ENCODE data around the gene RNF4. TPM values are rescaled to one million over a fixed set of nuclear protein-coding genes. Genes with fewer than 3 reads are reported as not detected.

RNF4 gene
- total RNA-seq, 1 experiment from 2014 or later, result 113 TPM

- no peak overlapping the region for H3K4me3 ChIP-seq (ENCODE audit: low read depth, low read length, poor library complexity, severe bottlenecking)
- H3K36me3 ChIP-seq (ENCODE audit: insufficient read depth, low read length, poor library complexity, severe bottlenecking), result no peaks in the 10 kb centered on the region
- CTCF ChIA-PET, result no interaction called here
- H3K4me1 ChIP-seq (ENCODE audit: insufficient read depth, low read length, poor library complexity, severe bottlenecking), result no peaks in the 10 kb centered on the region
- no peaks in the 10 kb centered on the region for H3K9me3 ChIP-seq (ENCODE audit: low read depth, low read length, poor library complexity, severe bottlenecking)
- TF ChIP-seq CTCF (conservative IDR thresholded peaks at IDR 0.05; ENCODE audit: low read depth, low read length), result no peak
- TF ChIP-seq EZH2 (IDR thresholded peaks at IDR 0.05; ENCODE audit: borderline replicate concordance, low read depth, low read length, poor library complexity, severe bottlenecking), result no peak
- no peak for DNase-seq (ENCODE audit: low spot score)
- BruUV-seq (replicated peaks), result no TSS peak
- no peaks in the 10 kb centered on the region for H3K27me3 ChIP-seq (replicated peaks; ENCODE audit: insufficient read depth, low read depth, low read length, poor library complexity)
- POLR2A ChIA-PET (ENCODE audit: low non-redundant PET), result no interaction called here
- intact Hi-C loops (cut with micrococcal nuclease; ENCODE audit: unreplicated experiment), result no loop called here
- no peak overlapping the region for H3K27ac ChIP-seq (ENCODE audit: low read depth, low read length, poor library complexity, severe bottlenecking)
Measured at GRCh38 chr4:2445130-2445529, 23.8 kb upstream of the RNF4 start.

- DNase-seq (ENCODE audit: low spot score), result no peak
- ChIA-PET POLR2A (ENCODE audit: low non-redundant PET) (no interaction called here), CTCF (no interaction called here)
- Histone ChIP-seq H3K27ac (ENCODE audit: low read depth, low read length, poor library complexity, severe bottlenecking) (no peak overlapping the region), H3K4me3 (ENCODE audit: low read depth, low read length, poor library complexity, severe bottlenecking) (no peak overlapping the region), H3K9me3 (ENCODE audit: low read depth, low read length, poor library complexity, severe bottlenecking) (no peaks in the 10 kb centered on the region), H3K27me3 (replicated peaks; ENCODE audit: insufficient read depth, low read depth, low read length, poor library complexity) (no peaks in the 10 kb centered on the region), H3K4me1 (ENCODE audit: insufficient read depth, low read length, poor library complexity, severe bottlenecking) (no peaks in the 10 kb centered on the region), H3K36me3 (ENCODE audit: insufficient read depth, low read length, poor library complexity, severe bottlenecking) (no peaks in the 10 kb centered on the region)
- TF ChIP-seq CTCF (conservative IDR thresholded peaks at IDR 0.05; ENCODE audit: low read depth, low read length), result no peak
- BruUV-seq (replicated peaks), result no TSS peak
- intact Hi-C loops (cut with micrococcal nuclease; ENCODE audit: unreplicated experiment), result no loop called here
Measured at GRCh38 chr4:2445571-2445970, 23.3 kb upstream of the RNF4 start.

GRCh38 chr4:2446656-2447564, 22.0 kb upstream of the RNF4 start:
- no TSS peak for BruUV-seq (replicated peaks)
- H3K4me1 ChIP-seq (ENCODE audit: insufficient read depth, low read length, poor library complexity, severe bottlenecking), result no peaks in the 10 kb centered on the region
- DNase-seq (ENCODE audit: low spot score), result no peak
- no peak overlapping the region for H3K4me3 ChIP-seq (ENCODE audit: low read depth, low read length, poor library complexity, severe bottlenecking)
- CTCF ChIA-PET, result no interaction called here
- no peaks in the 10 kb centered on the region for H3K36me3 ChIP-seq (ENCODE audit: insufficient read depth, low read length, poor library complexity, severe bottlenecking)
- TF ChIP-seq EZH2 (IDR thresholded peaks at IDR 0.05; ENCODE audit: borderline replicate concordance, low read depth, low read length, poor library complexity, severe bottlenecking) (no peak), CTCF (conservative IDR thresholded peaks at IDR 0.05; ENCODE audit: low read depth, low read length) (no peak)
- H3K9me3 ChIP-seq (ENCODE audit: low read depth, low read length, poor library complexity, severe bottlenecking), result no peaks in the 10 kb centered on the region
- POLR2A ChIA-PET (ENCODE audit: low non-redundant PET), result no interaction called here
- intact Hi-C loops (cut with micrococcal nuclease; ENCODE audit: unreplicated experiment), result no loop called here
- no peak overlapping the region for H3K27ac ChIP-seq (ENCODE audit: low read depth, low read length, poor library complexity, severe bottlenecking)
- no peaks in the 10 kb centered on the region for H3K27me3 ChIP-seq (replicated peaks; ENCODE audit: insufficient read depth, low read depth, low read length, poor library complexity)
